Omental fat pad (tissue), 4 donors: ENCODE results near the gene ELOA. TPM values are rescaled to one million over a fixed set of nuclear protein-coding genes. Genes with fewer than 3 reads are reported as not detected.
"Not testable (repeated sequence)": the region's sequence is repeated elsewhere in the genome, so short reads cannot be mapped to it uniquely, and the experiment has no call there.

Experiments used
- ATAC-seq: fragments of 150-250 bp; one replicate; pipeline ENCODE4 v1.9.1; 2016; ENCODE audit warnings: mild to moderate bottlenecking, moderate library complexity; ENCODE audit not compliant: low FRiP score
- DNase-seq: peaks from one replicate; pipeline ENCODE4 v3.0.0-alpha.2; 2019; ENCODE audit warnings: low spot score
- CTCF ChIP-seq, 3 donors: fragments of 450-650 bp; IDR thresholded peaks; one replicate each; pipeline ENCODE4 v1.5.1; 2016 to 2017; ENCODE audit warnings: antibody characterized with exemption in 3 of 3, mild to moderate bottlenecking in 3 of 3, moderate library complexity in 2 of 3
- total RNA-seq, 4 donors: library from RNA; depleted of rRNA; stranded (reverse); fragments of >200 nt; gene quantifications; one replicate each; pipeline ENCODE4 v1.1.0, GENCODE V29; 2016

ELOA gene
- total RNA-seq, 4 donors from 2014 or later = 44.1 to 73.7 (median 54.1) TPM

- no peak for TF ChIP-seq CTCF (IDR thresholded peaks at IDR 0.05)
- no peak for DNase-seq
- no peak for ATAC-seq
Observed at GRCh38 chr1:23798662-23799142, 55.4 kb downstream of the ELOA start.

DNA sequence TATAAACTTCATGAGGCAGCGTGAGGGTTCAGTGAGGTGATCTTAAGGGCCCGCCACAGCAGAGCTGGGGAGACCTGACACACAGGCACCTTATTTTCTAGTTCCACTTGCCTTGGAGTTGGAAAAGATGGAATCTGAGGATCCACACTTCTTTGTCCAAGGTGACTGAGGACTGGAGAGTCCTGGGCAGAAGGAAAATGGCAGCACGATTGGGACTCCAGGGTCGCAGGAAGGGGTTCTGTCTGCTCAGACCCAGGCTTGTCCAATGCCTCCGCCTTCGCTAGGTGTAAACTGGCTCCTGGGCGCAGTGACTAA lies 55.9 kb downstream of the ELOA start:
- ATAC-seq (no peak), DNase-seq (no peak)
- no peak for TF ChIP-seq CTCF (IDR thresholded peaks at IDR 0.05)

GRCh38 chr1:23799570-23800399 lies 56.5 kb downstream of the ELOA start:
- DNase-seq = peak; percentile 49
- no peak for TF ChIP-seq CTCF (IDR thresholded peaks at IDR 0.05)
- ATAC-seq = peak; percentile 85

- TF ChIP-seq CTCF (IDR thresholded peaks at IDR 0.05) = no peak
- peak; percentile 84 for ATAC-seq
- peak; percentile 90 for DNase-seq
Observed at GRCh38 chr1:23800400-23801337, 57.4 kb downstream of the ELOA start, which contains the start of gene GALE. Gene GALE (minus strand): TSS chr1:23800754. CDS start chr1:23799007, 1,747 bp downstream.

DNA sequence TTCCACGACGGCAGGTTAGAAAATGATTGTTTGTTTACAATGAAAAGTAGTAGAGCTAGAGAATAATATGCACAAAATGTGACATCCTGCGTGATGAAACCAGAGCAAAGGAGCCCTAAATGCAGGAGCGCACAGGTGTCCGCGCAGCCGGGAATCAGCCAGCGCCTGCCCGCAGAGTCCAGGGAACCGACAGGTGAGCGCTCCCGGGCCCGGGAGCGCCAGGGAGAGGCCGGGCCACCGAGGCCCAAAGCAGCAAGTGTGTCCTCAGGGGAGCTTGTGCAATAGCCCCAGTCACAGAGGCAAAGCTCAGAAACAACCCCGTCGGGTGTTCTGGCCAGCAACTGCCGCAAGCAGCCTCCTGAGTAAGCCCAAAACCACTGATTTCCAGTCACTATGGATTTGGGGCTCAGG lies 58.1 kb downstream of the ELOA start:
- ATAC-seq (no peak), DNase-seq (no peak)
- TF ChIP-seq CTCF (IDR thresholded peaks at IDR 0.05) = no peak

- ATAC-seq (no peak), DNase-seq (no peak)
- no peak for TF ChIP-seq CTCF (IDR thresholded peaks at IDR 0.05)
Observed at GRCh38 chr1:23801876-23802275, 58.6 kb downstream of the ELOA start.

GRCh38 chr1:23802809-23803342 lies 59.6 kb downstream of the ELOA start:
- ATAC-seq, DNase-seq: not testable (repeated sequence)
